ENCODE measurements around the gene KRTAP9-3. TPM values are rescaled to one million over a fixed set of nuclear protein-coding genes. Genes with fewer than 3 reads are reported as not detected.
"Not testable (repeated sequence)": the region's sequence is repeated elsewhere in the genome, so short reads cannot be mapped to it uniquely, and the experiment has no call there.

Gene KRTAP9-3
- total RNA-seq, 4 donors from 2014 or later = not detected

DNA sequence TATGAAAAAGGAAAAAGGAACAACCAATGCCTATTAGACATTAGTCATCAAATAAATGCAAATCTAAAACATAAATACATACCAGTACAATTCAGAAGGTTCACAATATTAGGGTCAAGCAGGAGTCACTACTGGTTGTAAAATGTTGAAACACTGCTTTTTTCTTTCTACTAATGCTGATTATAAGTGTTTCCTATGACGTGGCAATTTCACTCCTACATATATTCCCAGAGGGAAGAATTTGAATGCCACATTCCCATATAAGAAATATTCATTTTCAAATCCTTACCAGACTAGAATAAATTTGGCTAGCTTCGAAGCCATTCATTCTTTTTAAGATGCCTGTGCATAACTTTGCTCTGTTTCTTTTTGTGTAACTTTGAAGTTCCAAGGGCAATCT is 8.4 kb upstream of the KRTAP9-3 start:
- Histone ChIP-seq H3K4me3 (no peak overlapping the region), H3K27ac (no peak overlapping the region), H3K36me3 (no peaks in the 10 kb centered on the region), H3K27me3 (peaks cover 14% of the 10 kb centered on the region), H3K9me3 (peaks cover 0 to 6% (median 0%) of the 10 kb centered on the region in 3 donors), H3K4me1 (no peaks in the 10 kb centered on the region)
- TF ChIP-seq, protein P1, sequence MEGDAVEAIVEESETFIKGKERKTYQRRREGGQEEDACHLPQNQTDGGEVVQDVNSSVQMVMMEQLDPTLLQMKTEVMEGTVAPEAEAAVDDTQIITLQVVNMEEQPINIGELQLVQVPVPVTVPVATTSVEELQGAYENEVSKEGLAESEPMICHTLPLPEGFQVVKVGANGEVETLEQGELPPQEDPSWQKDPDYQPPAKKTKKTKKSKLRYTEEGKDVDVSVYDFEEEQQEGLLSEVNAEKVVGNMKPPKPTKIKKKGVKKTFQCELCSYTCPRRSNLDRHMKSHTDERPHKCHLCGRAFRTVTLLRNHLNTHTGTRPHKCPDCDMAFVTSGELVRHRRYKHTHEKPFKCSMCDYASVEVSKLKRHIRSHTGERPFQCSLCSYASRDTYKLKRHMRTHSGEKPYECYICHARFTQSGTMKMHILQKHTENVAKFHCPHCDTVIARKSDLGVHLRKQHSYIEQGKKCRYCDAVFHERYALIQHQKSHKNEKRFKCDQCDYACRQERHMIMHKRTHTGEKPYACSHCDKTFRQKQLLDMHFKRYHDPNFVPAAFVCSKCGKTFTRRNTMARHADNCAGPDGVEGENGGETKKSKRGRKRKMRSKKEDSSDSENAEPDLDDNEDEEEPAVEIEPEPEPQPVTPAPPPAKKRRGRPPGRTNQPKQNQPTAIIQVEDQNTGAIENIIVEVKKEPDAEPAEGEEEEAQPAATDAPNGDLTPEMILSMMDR (IDR thresholded peaks at IDR 0.05) = no peak
- TF ChIP-seq POLR2AphosphoS5 (IDR thresholded peaks at IDR 0.05) = no peak
- TF ChIP-seq POLR2A (IDR thresholded peaks at IDR 0.05) = no peak
- no peak for TF ChIP-seq EP300 (IDR thresholded peaks at IDR 0.05)
- ATAC-seq = no peak
- WGBS, 2 donors (ENCODE audit: low coverage in 1 of 2) = 17 to 47% methylated on average over 2 of the region's 2 CpGs

DNA sequence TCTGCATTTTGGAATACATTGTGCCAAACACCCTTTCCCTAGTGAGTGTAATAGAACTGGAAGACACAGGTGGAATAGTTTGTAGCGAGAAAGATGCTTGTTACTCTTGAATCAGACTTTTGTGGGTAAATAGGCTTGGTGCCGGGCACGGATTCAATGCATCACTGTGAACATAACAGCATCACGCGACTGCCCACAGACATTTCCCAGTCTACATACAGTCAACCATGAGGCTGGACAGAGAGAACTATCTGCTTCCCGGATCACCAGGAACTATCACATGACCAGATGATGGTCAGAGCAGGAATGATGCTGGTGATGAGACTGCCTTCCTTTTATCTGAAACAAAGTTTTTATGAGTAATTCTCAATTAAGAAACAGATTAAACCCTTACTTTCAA is 6.2 kb upstream of the KRTAP9-3 start:
- WGBS, 2 donors (ENCODE audit: low coverage in 1 of 2) = 87 to 97% methylated on average over 4 to 6 of the region's 6 CpGs
- H3K9me3 ChIP-seq = peaks cover 0 to 2% (median 0%) of the 10 kb centered on the region in 3 donors
- H3K27me3 ChIP-seq = peaks cover 14% of the 10 kb centered on the region
- H3K4me1 ChIP-seq = no peaks in the 10 kb centered on the region
- H3K27ac ChIP-seq = no peak overlapping the region
- no peak for TF ChIP-seq POLR2AphosphoS5 (IDR thresholded peaks at IDR 0.05)
- no peak for TF ChIP-seq POLR2A (IDR thresholded peaks at IDR 0.05)
- no peak for TF ChIP-seq EP300 (IDR thresholded peaks at IDR 0.05)
- TF ChIP-seq, protein P1 (IDR thresholded peaks at IDR 0.05) = no peak
- ATAC-seq = no peak
- no peak overlapping the region for H3K4me3 ChIP-seq
- H3K36me3 ChIP-seq = no peaks in the 10 kb centered on the region

DNA sequence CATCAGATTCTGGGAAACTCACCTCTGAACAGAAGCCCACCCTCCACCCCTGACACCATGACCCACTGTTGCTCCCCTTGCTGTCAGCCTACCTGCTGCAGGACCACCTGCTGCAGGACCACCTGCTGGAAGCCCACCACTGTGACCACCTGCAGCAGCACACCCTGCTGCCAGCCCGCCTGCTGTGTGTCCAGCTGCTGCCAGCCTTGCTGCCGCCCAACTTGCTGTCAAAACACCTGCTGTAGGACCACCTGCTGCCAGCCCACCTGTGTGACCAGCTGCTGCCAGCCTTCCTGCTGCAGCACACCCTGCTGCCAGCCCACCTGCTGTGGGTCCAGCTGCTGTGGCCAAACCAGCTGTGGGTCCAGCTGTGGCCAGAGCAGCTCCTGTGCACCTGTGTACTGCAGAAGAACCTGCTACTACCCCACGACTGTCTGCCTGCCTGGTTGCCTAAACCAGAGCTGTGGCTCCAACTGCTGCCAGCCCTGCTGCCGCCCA is 5.6 kb upstream of the KRTAP9-3 start, which contains the start of gene KRTAP9-2:
Gene KRTAP9-2 (plus strand): TSS at position 51 of the 498 bp plus-strand sequence. CDS start 7 bp downstream, at position 58.
- not testable (repeated sequence) for H3K27ac ChIP-seq, ATAC-seq, H3K9me3 ChIP-seq, H3K4me3 ChIP-seq, H3K36me3 ChIP-seq, H3K4me1 ChIP-seq
- no CpG with 5 or more reads among the region's 4 CpGs for WGBS, 2 donors (ENCODE audit: low coverage in 1 of 2)
- H3K27me3 ChIP-seq = peaks cover 14% of the 10 kb centered on the region

DNA sequence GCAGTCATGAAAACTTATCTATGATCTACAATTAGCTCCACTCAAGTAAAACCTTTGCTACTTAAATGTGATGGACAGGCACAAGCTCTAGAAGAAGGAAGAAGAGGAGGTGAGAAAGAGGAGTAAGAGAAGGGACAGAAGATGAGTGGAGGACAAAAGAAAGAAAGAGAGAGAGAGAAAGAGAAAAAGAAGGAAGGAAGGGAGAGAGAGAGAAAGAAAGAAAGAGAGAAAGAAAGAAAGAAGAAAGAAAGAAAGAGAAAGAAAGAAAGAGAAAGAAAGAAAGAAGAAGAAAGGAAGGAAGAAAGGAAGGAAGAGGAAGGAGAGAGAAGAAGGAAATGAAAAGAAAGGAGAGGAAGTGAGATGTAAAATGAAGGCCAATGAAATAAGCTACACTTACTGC is 2.2 kb upstream of the KRTAP9-3 start:
- ATAC-seq = no peak
- Histone ChIP-seq H3K9me3 (no peaks in the 10 kb centered on the region), H3K36me3 (no peaks in the 10 kb centered on the region), H3K27ac (no peak overlapping the region), H3K4me3 (no peak overlapping the region), H3K4me1 (no peaks in the 10 kb centered on the region), H3K27me3 (peaks cover 36% of the 10 kb centered on the region)
- TF ChIP-seq POLR2A (IDR thresholded peaks at IDR 0.05) = no peak
- TF ChIP-seq POLR2AphosphoS5 (IDR thresholded peaks at IDR 0.05) = no peak
- no peak for TF ChIP-seq EP300 (IDR thresholded peaks at IDR 0.05)
- TF ChIP-seq, protein P1 (IDR thresholded peaks at IDR 0.05) = no peak

DNA sequence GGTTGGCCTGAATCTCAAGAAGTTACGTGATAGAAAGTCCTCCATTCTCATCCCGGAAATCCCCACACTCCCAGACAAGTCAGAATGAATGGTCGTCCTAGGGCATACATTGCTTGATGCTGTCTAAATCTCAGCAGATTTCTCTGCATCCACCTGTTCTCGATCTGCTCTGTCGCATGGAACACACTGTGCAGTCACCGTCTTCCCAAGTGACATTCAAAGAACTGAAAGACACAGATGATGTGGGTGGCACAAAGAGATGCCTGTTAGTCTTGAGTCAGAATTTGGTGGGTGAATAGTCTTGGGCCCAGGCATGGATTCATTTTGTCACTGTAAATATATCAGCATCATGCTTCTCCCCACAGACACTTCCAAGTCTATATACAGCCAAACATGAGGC is 518 bp upstream of the KRTAP9-3 start:
- Histone ChIP-seq H3K4me1 (no peaks in the 10 kb centered on the region), H3K36me3 (no peaks in the 10 kb centered on the region), H3K9me3 (no peaks in the 10 kb centered on the region), H3K27me3 (peaks cover 31% of the 10 kb centered on the region), H3K27ac (no peak overlapping the region), H3K4me3 (no peak overlapping the region)
- no peak for ATAC-seq
- TF ChIP-seq POLR2A (IDR thresholded peaks at IDR 0.05) (no peak), EP300 (IDR thresholded peaks at IDR 0.05) (no peak)
- 77 to 87% methylated on average over 4 to 6 of the region's 6 CpGs for WGBS, 2 donors (ENCODE audit: low coverage in 1 of 2)

DNA sequence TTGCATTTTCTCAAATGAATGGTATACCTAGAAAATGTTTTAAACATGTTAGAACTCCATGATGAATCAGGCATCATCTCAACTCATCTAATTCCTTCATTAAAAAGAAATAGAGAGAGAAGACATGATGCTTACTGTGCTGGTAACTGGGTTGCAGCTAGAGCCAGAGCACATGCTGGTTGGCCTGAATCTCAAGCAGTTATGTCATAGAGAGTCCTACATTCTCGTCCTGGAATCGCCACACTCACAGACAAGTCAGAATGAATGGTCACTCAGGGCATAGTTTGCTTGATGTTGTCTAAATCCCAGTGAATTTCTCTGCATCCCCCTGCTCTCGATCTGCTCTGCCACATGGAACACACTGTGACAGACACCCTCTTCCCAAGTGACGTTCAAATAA is 4.9 kb downstream of the KRTAP9-3 start:
- peaks cover 32% of the 10 kb centered on the region for H3K27me3 ChIP-seq
- H3K4me3 ChIP-seq, ATAC-seq, H3K27ac ChIP-seq, H3K4me1 ChIP-seq, H3K9me3 ChIP-seq, H3K36me3 ChIP-seq: not testable (repeated sequence)
- WGBS, 2 donors (ENCODE audit: low coverage in 1 of 2) = 54 to 60% methylated on average over 4 of the region's 4 CpGs

DNA sequence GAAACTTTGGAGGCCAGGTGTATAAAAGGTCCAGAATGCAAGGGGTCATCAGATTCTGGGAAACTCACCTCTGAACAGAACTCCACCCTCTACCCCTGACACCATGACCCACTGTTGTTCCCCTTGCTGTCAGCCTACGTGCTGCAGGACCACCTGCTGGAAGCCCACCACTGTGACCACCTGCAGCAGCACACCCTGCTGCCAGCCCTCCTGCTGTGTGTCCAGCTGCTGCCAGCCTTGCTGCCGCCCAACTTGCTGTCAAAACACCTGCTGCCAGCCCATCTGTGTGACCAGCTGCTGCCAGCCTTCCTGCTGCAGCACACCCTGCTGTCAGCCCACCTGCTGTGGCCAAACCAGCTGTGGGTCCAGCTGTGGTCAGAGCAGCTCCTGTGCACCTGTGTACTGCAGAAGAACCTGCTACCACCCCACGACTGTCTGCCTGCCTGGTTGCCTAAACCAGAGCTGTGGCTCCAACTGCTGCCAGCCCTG is 5.7 kb downstream of the KRTAP9-3 start, which contains the start of gene KRTAP9-8:
Gene KRTAP9-8 (plus strand): TSS at position 51 of the 489 bp plus-strand sequence. CDS start 53 bp downstream, at position 104.
- not testable (repeated sequence) for H3K27ac ChIP-seq, H3K4me1 ChIP-seq, ATAC-seq, H3K36me3 ChIP-seq, H3K4me3 ChIP-seq, H3K9me3 ChIP-seq
- WGBS, 2 donors (ENCODE audit: low coverage in 1 of 2) = 33% methylated on average over 1 of the region's 3 CpGs; no CpG with 5 or more reads in 1 of the 2 donors
- peaks cover 23% of the 10 kb centered on the region for H3K27me3 ChIP-seq

DNA sequence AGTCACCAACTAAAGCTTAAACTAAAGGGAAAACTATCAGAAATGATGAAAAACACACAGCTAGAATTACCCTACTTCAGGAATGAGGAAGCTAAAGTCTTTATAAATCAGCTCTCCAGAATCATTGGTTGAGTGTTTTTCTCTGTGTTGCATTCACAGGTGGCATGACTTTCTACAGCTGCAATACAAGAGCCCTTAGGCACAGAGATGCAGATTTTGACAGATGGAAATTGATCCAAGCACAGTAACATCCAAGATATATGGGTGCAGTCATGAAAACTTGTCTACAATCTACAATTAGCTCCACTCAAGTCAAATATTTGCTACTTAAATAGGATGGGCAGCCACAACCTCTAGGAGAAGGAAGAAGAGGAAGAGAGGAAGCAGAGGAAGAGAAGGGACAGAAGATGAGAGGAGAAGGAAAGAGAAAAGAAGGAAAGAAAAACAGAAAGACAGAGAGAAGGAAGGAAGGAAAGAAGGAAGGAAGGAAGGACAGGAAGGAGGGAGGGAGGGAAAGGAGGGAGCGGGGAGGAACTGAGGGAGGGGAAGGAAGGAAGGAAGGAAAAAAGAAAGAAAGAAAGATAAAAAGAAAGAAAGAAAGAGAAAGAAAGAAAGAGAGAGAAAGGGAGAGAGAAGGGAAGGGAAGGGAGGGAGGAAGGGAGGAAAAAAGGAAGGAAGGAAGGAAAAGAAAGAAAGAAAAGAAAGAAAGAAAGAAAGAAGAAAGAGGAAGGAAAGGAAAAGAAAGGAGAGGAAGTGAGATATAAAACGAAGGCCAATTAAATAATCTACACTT is 14.9 kb downstream of the KRTAP9-3 start:
- not testable (repeated sequence) for H3K4me3 ChIP-seq, ATAC-seq, H3K36me3 ChIP-seq, H3K27ac ChIP-seq, H3K9me3 ChIP-seq, H3K4me1 ChIP-seq
- peaks cover 10% of the 10 kb centered on the region for H3K27me3 ChIP-seq
- WGBS, 2 donors (ENCODE audit: low coverage in 1 of 2) = 43 to 50% methylated on average over 1 to 2 of the region's 2 CpGs

DNA sequence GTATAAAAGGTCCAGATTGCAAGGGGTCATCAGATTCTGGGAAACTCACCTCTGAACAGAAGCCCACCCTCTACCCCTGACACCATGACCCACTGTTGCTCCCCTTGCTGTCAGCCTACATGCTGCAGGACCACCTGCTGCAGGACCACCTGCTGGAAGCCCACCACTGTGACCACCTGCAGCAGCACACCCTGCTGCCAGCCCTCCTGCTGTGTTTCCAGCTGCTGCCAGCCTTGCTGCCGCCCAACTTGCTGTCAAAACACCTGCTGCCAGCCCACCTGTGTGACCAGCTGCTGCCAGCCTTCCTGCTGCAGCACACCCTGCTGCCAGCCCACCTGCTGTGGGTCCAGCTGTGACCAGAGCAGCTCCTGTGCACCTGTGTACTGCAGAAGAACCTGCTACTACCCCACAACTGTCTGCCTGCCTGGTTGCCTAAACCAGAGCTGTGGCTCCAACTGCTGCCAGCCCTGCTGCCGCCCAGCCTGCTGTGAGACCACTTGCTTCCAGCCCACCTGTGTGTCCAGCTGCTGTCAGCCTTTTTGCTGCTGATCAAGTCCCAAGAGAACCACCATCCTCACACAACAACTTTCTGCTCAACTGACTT is 17.5 kb downstream of the KRTAP9-3 start, which contains the start of gene KRTAP9-4:
Gene KRTAP9-4 (plus strand): TSS at position 51 of the 604 bp plus-strand sequence. CDS start 34 bp downstream, at position 85.
- H3K9me3 ChIP-seq, H3K4me3 ChIP-seq, H3K27ac ChIP-seq, H3K4me1 ChIP-seq, ATAC-seq, H3K36me3 ChIP-seq: not testable (repeated sequence)
- no CpG with 5 or more reads among the region's 2 CpGs for WGBS, 2 donors (ENCODE audit: low coverage in 1 of 2)
- peaks cover 20% of the 10 kb centered on the region for H3K27me3 ChIP-seq
